ENCODE results near the gene IL36B. TPM values are rescaled to one million over a fixed set of nuclear protein-coding genes. Genes with fewer than 3 reads are reported as not detected.
A peak's percentile ranks its signal among the peaks of the same experiment; 100 is the strongest.

The IL36B gene
- polyA plus RNA-seq, 1 experiment = not detected

DNA sequence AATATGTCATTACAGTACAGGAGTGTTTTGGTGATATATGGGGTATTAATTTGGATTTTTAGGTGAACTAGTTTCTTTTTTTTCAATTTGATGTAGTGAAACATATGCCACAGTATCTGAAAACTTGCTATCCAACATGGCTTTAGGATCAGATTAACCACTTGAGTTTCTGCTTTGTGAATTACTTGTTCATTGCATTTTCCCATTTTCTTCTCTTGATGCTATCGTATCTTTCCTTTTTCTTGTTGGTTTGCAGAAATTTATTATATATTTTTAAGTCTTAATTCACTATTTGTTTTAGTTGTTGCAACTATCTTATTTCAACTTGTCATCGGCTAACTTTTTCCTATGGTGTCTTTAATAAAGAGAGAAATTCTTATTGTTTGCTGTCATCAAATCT lies 38.6 kb downstream of the IL36B start:
- H3K4me3 ChIP-seq (ENCODE audit: low read depth, low read length) = no peak overlapping the region
- no peaks in the 10 kb centered on the region for H3K36me3 ChIP-seq (ENCODE audit: control insufficient read depth, insufficient read depth, low read length)
- H3K27me3 ChIP-seq (ENCODE audit: control insufficient read depth, insufficient read depth, low read length) = no peaks in the 10 kb centered on the region
- TF ChIP-seq, protein P1, sequence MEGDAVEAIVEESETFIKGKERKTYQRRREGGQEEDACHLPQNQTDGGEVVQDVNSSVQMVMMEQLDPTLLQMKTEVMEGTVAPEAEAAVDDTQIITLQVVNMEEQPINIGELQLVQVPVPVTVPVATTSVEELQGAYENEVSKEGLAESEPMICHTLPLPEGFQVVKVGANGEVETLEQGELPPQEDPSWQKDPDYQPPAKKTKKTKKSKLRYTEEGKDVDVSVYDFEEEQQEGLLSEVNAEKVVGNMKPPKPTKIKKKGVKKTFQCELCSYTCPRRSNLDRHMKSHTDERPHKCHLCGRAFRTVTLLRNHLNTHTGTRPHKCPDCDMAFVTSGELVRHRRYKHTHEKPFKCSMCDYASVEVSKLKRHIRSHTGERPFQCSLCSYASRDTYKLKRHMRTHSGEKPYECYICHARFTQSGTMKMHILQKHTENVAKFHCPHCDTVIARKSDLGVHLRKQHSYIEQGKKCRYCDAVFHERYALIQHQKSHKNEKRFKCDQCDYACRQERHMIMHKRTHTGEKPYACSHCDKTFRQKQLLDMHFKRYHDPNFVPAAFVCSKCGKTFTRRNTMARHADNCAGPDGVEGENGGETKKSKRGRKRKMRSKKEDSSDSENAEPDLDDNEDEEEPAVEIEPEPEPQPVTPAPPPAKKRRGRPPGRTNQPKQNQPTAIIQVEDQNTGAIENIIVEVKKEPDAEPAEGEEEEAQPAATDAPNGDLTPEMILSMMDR (IDR thresholded peaks at IDR 0.05; ENCODE audit: insufficient read depth, low read depth, low read length) = no peak
- ChIA-PET CTCF (no interaction called here), POLR2A (no interaction called here)
- no peak for DNase-seq (ENCODE audit: low read depth)

DNA sequence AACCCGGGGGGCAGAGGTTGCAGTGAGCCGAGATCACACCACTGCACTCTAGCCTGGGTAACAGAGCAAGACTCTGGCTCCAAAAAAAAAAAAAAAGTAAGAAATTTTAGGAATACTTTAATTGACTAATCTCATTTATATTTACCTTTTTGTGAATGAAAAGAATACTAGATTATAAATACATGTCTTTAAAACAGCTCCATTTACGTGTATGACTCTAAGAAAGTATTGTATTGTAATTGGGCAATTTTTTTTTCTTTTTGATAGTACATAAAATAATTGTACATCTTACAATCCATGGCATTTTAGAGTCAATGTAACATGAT lies 39.4 kb downstream of the IL36B start:
- TF ChIP-seq, protein P1 (IDR thresholded peaks at IDR 0.05; ENCODE audit: insufficient read depth, low read depth, low read length) = no peak
- ChIA-PET CTCF (no interaction called here), POLR2A (no interaction called here)
- no peaks in the 10 kb centered on the region for H3K27me3 ChIP-seq (ENCODE audit: control insufficient read depth, insufficient read depth, low read length)
- no peak overlapping the region for H3K4me3 ChIP-seq (ENCODE audit: low read depth, low read length)
- H3K36me3 ChIP-seq (ENCODE audit: control insufficient read depth, insufficient read depth, low read length) = no peaks in the 10 kb centered on the region
- no peak for DNase-seq (ENCODE audit: low read depth)

DNA sequence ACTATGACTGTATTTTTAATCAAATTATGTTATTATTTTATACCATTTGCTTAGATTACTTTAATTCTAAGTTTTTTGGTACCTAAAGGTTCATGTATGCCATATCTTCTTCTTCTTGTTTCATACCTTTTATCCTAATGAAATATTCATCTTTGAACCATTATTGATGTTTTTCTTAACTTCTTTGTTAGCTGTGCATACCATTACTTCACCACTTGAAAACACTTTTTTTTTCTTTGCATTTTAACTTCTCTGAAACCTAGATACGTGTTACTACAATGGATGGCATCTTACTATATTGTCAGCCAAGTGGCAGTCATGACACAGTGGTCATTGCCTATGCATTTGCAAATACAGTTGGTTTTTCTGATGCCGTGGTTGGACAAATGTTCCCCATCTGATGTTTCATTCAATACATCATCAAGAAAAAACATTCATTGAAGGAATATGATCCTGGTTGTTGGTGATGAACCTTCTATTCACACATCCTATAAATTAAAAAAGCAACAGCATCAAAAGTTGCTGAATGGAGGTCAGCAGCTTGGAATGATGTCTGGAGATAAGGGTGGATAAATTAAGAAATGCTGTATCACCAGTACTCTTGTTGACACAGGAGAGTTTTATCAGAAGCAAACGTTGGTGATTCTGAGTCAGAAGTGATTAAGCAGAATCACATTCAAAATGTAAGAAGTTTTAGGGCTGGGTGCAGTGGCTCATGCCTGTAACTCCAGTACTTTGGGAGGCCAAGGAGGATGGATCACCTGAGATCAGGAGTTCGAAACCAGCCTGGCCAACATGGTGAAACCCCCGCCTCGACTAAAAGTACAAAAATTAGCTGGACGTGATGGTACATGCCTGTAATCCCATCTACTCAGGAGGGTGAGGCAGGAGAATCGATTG lies 40.0 kb downstream of the IL36B start:
- ChIA-PET CTCF (no interaction called here), POLR2A (no interaction called here)
- TF ChIP-seq, protein P1 (IDR thresholded peaks at IDR 0.05; ENCODE audit: insufficient read depth, low read depth, low read length) = no peak
- peak; percentile 3 for DNase-seq (ENCODE audit: low read depth)
- H3K4me3 ChIP-seq (ENCODE audit: low read depth, low read length) = no peak overlapping the region
- H3K36me3 ChIP-seq (ENCODE audit: control insufficient read depth, insufficient read depth, low read length) = no peaks in the 10 kb centered on the region
- no peaks in the 10 kb centered on the region for H3K27me3 ChIP-seq (ENCODE audit: control insufficient read depth, insufficient read depth, low read length)

DNA sequence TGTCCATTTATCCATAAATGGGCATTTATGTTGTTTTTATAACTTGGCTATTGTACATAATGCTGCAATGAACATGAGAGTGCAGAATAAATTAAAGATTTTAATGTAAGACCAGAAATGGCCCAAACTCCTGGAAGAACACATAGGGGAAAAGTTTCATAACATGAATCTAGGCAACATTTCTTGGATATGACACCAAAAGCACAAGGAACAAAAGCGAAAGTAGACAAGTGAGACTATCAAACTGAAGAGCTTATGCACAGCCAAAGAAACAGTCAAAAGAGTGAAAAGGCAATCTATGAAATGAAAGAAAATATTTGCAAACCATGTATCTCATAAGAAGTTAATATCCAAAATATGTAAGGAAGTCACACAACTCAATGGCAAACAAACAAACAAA lies 41.6 kb downstream of the IL36B start:
- DNase-seq (ENCODE audit: low read depth) = no peak
- CTCF ChIA-PET = no interaction called here
- POLR2A ChIA-PET = no interaction called here
- H3K4me3 ChIP-seq (ENCODE audit: low read depth, low read length) = no peak overlapping the region
- no peaks in the 10 kb centered on the region for H3K27me3 ChIP-seq (ENCODE audit: control insufficient read depth, insufficient read depth, low read length)
- TF ChIP-seq, protein P1 (IDR thresholded peaks at IDR 0.05; ENCODE audit: insufficient read depth, low read depth, low read length) = no peak
- no peaks in the 10 kb centered on the region for H3K36me3 ChIP-seq (ENCODE audit: control insufficient read depth, insufficient read depth, low read length)

DNA sequence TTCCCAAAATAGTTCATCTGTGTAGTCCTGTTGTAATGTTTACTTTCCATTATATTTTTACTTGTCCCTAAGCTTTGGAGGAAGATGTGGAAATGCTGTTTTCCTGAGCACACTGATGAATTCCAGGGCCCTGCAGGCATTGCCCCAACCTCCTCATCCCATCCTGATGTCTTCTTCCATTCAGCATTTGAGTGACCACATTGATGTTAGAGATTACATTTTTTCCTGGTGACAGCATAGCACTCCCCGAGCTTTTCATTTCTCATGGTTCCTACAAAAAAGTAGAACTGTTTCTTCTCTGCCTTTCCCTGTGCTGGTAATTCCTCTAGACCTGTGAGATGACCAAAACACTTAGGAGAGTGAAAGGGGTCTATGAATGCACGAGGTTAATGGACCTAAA lies 42.6 kb downstream of the IL36B start:
- Histone ChIP-seq H3K4me3 (ENCODE audit: low read depth, low read length) (no peak overlapping the region), H3K36me3 (ENCODE audit: control insufficient read depth, insufficient read depth, low read length) (no peaks in the 10 kb centered on the region), H3K27me3 (ENCODE audit: control insufficient read depth, insufficient read depth, low read length) (no peaks in the 10 kb centered on the region)
- peak; percentile 24 for DNase-seq (ENCODE audit: low read depth)
- ChIA-PET POLR2A (no interaction called here), CTCF (no interaction called here)
- TF ChIP-seq, protein P1 (IDR thresholded peaks at IDR 0.05; ENCODE audit: insufficient read depth, low read depth, low read length) = no peak
